Duodenal mucosa (tissue), 2 donors: ENCODE data around the gene GOLPH3L.
"Not testable (repeated sequence)": the region's sequence is repeated elsewhere in the genome, so short reads cannot be mapped to it uniquely, and the experiment has no call there.

Experiments used
- H3K27ac ChIP-seq: one replicate; pipeline ENCODE4 v1.7.0; 2013; ENCODE audit warnings: low read depth, low read length
- H3K27me3 ChIP-seq, 2 donors: one replicate each; pipeline ENCODE4 v1.7.0; 2013; ENCODE audit warnings: low read length in 2 of 2, control low read depth in 1 of 2; ENCODE audit not compliant: insufficient read depth in 2 of 2, control insufficient read depth in 1 of 2
- H3K36me3 ChIP-seq, 2 donors: one replicate each; pipeline ENCODE4 v1.7.0; 2013; ENCODE audit warnings: low read length in 2 of 2, control low read depth in 1 of 2; ENCODE audit not compliant: insufficient read depth in 2 of 2, control insufficient read depth in 1 of 2
- H3K4me1 ChIP-seq, 2 donors: one replicate each; pipeline ENCODE4 v1.7.0; 2013; ENCODE audit warnings: low read length in 2 of 2, control low read depth in 1 of 2; ENCODE audit not compliant: insufficient read depth in 2 of 2, control insufficient read depth in 1 of 2
- H3K4me3 ChIP-seq, 2 donors: one replicate each; pipeline ENCODE4 v1.7.0; 2013; ENCODE audit warnings: low read length in 2 of 2, low read depth in 1 of 2
- H3K9ac ChIP-seq, 2 donors: one replicate each; pipeline ENCODE4 v1.7.0; 2013; ENCODE audit warnings: low read length in 2 of 2, low read depth in 1 of 2
- H3K9me3 ChIP-seq, 2 donors: one replicate each; pipeline ENCODE4 v1.7.0; 2013; ENCODE audit warnings: low read length in 2 of 2, control low read depth in 1 of 2; ENCODE audit not compliant: control insufficient read depth in 1 of 2

Gene GOLPH3L

DNA sequence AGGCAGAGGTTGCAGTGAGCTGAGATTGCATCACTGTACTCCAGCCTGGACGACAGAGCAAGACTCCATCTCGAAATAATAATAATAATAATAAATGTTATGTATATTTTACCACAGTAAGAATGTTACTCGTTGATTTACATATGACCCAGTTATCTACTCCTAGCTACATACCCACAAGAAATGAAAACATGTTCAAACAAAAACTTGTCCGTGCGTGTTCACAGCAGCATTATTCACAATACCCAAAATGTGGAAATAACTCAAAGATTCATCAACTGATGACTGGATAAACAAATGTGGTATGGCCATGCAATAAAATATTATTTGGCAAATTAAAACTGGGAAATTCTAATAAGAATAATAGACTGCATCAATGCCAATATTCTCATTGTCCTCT, 35.8 kb downstream of the GOLPH3L start:
- Histone ChIP-seq H3K9me3 (no peaks in the 10 kb centered on the region), H3K27me3 (no peaks in the 10 kb centered on the region), H3K4me1 (no peaks in the 10 kb centered on the region), H3K9ac (no peak overlapping the region), H3K27ac (no peak overlapping the region), H3K36me3 (peaks cover 8 to 35% of the 10 kb centered on the region in 2 donors), H3K4me3 (no peak overlapping the region)

- Histone ChIP-seq H3K27ac (no peak overlapping the region), H3K9me3 (no peaks in the 10 kb centered on the region), H3K27me3 (no peaks in the 10 kb centered on the region), H3K9ac (no peak overlapping the region), H3K4me3 (no peak overlapping the region), H3K4me1 (no peaks in the 10 kb centered on the region), H3K36me3 (peaks cover 8 to 35% of the 10 kb centered on the region in 2 donors)
Measured at GRCh38 chr1:150660584-150660983, 36.4 kb downstream of the GOLPH3L start.

DNA sequence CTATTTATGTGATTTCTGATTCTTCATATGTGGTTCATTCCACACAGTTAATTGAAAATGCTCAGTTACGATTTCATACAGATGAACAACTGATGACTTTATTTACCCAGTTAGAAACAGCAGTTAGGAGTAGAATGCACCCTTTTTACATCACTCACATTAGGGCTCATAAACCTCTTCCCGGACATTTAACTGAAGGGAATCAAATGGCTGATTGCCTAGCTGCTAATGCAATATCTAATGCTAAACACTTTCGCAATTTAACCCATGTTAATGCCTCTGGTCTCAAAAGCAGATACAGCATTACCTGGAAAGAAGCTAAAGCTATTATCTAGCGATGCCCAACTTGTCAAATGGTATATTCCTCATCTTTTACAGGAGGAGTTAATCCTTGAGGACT, 39.9 kb downstream of the GOLPH3L start:
- not testable (repeated sequence) for H3K9ac ChIP-seq, H3K27ac ChIP-seq, H3K4me3 ChIP-seq, H3K4me1 ChIP-seq, H3K27me3 ChIP-seq, H3K9me3 ChIP-seq
- peaks cover 8 to 31% of the 10 kb centered on the region in 2 donors for H3K36me3 ChIP-seq

- H3K27ac ChIP-seq, H3K4me1 ChIP-seq, H3K9ac ChIP-seq, H3K27me3 ChIP-seq, H3K4me3 ChIP-seq, H3K9me3 ChIP-seq: not testable (repeated sequence)
- peaks cover 8 to 18% of the 10 kb centered on the region in 2 donors for H3K36me3 ChIP-seq
Measured at GRCh38 chr1:150654635-150655034, 42.3 kb downstream of the GOLPH3L start.

DNA sequence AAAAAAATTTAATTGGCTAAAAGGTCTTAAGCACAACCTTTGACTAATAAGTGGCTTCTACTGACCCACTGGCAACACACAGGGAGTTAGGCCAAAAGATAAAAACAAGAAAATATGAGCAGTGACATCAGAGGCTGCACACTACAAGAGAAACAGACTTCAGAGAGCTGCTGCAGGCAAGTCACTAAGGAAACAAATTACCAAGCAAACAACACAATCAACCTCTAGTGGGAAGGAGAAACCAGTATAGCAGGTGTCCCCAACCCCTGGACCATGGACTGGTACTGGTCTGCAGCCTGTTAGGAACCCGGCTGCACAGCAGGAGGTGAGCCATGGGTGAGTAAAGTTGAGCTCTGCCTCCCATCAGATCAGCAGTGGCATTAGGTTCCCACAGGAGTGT, 46.8 kb downstream of the GOLPH3L start:
- Histone ChIP-seq H3K9me3 (no peaks in the 10 kb centered on the region), H3K4me1 (peaks cover 5 to 15% of the 10 kb centered on the region in 2 donors), H3K4me3 (no peak overlapping the region), H3K27ac (peak overlapping the region; percentile 0), H3K27me3 (no peaks in the 10 kb centered on the region), H3K36me3 (peaks cover 17 to 30% of the 10 kb centered on the region in 2 donors), H3K9ac (peak overlapping the region in 1 of 2 donors; percentile 2)

DNA sequence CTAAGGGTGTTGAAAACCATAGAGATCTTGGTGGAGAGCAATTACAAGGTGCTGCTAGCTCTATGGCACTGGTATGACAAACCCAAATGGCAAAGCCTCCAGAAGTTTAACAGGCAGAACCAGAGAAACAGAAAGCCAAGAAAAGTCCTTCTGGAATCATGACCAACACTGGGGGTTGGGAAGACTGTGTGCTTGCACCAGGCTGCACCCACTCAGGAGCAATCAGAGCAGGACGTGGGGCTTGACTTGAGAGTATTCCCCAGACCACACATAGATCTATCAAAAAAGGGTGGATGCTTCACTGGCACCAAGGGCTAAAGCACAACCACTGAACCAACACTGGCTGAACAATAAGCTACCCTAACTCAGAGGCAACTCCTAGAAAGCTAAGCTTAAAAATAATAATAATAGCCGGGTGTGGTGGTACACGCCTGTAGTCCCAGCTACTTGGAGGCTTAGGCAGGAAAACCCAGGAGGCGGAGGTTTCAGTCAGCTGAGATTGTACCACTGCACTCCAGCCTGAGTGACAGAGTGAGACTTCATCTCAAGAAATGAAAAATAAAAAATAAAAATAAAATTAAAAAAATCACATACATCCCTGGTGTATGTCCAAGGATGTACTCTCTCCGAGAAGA, 47.4 kb downstream of the GOLPH3L start:
- Histone ChIP-seq H3K9me3 (no peaks in the 10 kb centered on the region), H3K9ac (peak overlapping the region in 1 of 2 donors; percentile 20), H3K27ac (no peak overlapping the region), H3K27me3 (no peaks in the 10 kb centered on the region), H3K36me3 (peaks cover 17 to 30% of the 10 kb centered on the region in 2 donors), H3K4me3 (no peak overlapping the region), H3K4me1 (peaks cover 5 to 15% of the 10 kb centered on the region in 2 donors)

DNA sequence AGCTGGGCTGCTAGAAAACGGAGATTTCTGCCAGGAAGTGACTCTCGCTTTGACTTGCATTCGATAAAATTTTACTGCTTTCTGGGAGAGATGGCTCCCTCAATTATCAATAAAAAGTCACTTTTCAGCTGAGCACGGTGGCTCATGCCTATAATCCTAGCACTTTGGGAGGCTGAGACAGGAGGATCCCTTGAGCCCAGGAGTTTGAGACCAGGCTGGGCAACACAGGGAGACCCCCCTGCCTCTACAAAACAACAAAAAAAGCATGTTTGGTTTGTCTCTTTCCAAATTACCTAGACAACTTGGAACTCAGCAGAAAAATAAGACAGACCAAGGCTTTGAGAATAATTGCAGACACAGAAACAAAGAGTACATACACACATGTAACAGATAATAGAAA, 54.7 kb downstream of the GOLPH3L start:
- Histone ChIP-seq H3K9ac (no peak overlapping the region), H3K4me3 (no peak overlapping the region), H3K27me3 (no peaks in the 10 kb centered on the region), H3K9me3 (no peaks in the 10 kb centered on the region), H3K27ac (no peak overlapping the region), H3K36me3 (peaks cover 10 to 11% of the 10 kb centered on the region in 2 donors), H3K4me1 (no peaks in the 10 kb centered on the region)

GRCh38 chr1:150641126-150641815, 55.7 kb downstream of the GOLPH3L start:
- not testable (repeated sequence) for H3K27ac ChIP-seq, H3K4me3 ChIP-seq, H3K9ac ChIP-seq, H3K9me3 ChIP-seq, H3K4me1 ChIP-seq, H3K36me3 ChIP-seq, H3K27me3 ChIP-seq

GRCh38 chr1:150638430-150638829, 58.5 kb downstream of the GOLPH3L start:
- H3K36me3 ChIP-seq, H3K4me3 ChIP-seq: not testable (repeated sequence)

DNA sequence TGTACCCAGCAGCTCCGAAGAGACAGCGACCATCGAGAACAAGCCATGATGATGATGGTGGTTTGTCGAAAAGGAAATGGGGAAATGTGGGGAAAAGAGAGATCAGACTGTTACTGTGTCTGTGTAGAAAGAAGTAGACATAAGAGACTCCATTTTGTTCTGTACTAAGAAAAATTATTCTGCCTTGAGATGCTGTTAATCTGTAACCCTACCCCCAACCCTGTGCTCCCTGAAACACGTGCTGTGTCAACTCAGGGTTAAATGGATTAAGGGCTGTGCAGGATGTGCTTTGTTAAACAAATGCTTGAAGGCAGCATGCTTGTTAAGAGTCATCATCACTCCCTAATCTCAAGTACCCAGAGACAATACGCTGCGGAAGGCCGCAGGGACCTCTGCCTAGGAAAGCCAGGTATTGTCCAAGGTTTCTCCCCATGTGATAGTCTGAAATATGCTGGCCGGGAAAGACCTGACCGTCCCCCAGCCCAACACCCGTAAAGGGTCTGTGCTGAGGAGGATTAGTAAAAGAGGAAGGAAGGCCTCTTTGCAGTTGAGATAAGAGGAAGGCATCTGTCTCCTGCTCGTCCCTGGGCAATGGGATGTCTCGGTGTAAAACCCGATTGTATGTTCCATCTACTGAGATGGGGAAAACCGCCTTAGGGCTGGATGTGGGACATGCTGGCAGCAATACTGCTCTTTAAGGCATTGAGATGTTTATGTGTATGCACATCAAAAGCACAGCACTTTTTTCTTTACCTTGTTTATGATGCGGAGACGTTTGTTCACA, 61.9 kb downstream of the GOLPH3L start:
- H3K9me3 ChIP-seq, H3K27ac ChIP-seq, H3K4me1 ChIP-seq, H3K4me3 ChIP-seq, H3K27me3 ChIP-seq, H3K9ac ChIP-seq, H3K36me3 ChIP-seq: not testable (repeated sequence)

More at GRCh38 chr1:150638430-150638829, 58.5 kb downstream of the GOLPH3L start:
- H3K9me3 ChIP-seq, H3K4me1 ChIP-seq, H3K27ac ChIP-seq, H3K27me3 ChIP-seq, H3K9ac ChIP-seq: not testable (repeated sequence)
